HuH-7.5 (cell line): ENCODE measurements around the gene TUT4.

Experiments used
- DNase-seq: peaks from one replicate; pipeline ENCODE4 v3.0.0; 2011; ENCODE audit warnings: low spot score

Gene TUT4

DNA sequence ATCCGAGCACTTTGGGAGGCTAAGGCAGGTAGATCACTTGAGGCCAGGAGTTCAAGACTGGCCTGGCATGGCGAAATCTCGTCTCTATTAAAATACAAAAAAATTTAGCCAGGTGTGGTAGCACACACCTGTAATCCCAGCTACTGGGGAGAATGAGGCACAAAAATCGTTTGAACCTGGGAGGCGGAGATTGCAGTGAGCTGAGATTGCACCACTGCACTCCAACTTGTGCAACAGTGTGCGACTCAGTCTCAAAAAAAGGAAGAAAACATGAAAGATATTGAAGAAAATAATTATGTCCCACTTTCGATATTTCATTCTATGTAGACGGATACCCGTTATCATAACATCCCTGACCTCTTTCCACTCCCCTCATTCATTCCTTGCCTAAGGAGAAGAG, 19.2 kb downstream of the TUT4 start:
- DNase-seq: no peak

GRCh38 chr1:52532731-52533327, 20.1 kb downstream of the TUT4 start:
- no peak for DNase-seq

DNA sequence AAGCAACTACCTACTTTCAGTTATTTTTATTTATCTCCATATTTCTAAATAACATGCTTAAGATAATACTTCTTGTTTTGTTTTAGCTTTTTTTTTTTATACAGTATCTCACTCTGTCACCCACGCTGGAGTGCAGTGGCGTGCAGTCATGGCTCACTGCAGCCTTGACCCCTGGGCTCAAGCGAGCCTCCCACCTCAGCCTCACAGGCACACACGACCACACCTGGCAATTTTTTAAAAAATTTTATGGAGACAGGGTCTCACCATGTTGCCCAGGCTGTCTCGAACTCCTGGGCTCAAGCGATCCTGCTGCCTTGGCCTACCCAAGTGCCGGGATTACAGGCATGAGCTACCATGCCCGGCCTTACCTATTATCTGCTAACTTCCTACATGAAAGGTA, 20.6 kb downstream of the TUT4 start:
- DNase-seq: no peak

DNA sequence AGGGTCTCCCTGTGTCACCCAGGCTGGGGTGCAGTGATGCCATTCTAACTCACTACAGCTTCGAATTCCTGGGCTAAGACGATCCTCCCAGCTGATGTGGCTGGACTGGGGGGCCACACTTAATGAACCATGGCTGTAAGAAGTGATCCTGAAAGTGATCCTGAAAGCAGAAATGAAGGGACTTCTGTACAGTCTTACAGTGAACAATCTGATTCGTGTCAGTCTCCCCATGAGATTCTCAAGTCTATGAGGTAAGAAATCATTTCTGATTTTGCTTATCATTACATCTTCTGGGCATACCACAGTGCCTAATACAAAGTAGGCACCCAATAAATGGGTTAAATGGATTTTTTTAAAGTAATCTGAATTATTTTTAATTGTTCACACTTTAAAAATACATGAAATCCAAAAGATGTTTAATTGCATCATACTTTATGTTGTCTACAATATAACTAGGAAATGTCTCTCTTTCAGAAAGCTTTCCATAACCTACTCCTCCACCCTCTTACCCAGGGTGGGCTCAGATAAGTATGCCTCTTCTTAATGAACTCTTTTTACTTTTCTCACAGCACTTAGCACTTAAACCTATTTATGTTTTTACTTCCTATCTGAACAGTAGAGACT, 21.5 kb downstream of the TUT4 start:
- no peak for DNase-seq

DNA sequence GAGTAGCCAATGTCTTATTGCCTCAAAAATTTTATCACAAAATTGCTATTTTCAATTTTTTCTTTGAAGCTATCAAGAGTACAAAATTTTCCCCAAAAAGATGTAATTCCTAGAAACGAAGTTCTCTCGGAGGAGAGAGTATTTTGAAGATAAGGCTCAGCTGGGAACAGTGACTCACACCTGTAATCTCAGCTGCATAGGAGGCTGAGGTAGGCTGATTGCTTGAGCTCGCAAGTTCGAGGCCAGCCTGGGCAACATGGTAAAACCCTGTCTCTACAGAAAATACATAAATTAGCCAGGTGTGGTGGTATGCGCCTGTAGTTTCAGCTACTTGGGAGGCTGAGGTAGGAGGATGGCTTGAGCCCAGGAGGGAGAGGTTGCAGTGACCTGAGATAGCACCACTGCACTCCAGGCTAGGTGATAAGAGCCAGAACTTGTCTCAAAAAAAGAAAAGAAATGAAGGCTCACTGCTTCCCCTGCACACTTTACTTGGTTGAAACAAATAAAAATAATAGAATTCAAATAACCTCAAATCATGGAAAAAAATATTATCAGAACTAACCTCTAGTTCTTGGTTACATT, 22.2 kb downstream of the TUT4 start:
- DNase-seq: no peak

DNA sequence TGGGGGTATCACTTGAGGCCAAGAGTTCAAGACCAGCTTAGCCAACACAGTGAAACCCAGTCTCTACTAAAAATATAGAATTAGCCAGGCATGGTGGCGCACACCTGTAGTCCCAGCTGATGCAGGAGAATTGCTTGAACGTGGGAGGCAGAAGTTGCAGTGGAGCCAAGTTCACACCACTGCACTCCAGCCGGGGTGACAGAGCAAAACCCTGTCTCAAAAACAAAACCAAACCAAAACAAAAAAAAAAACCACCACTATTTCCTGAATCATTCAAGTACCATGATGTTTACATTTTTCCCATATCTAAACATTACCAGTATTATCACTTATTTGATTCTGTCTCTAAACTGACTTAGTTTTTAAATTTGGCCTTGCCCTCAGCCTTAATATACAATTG, 29.5 kb downstream of the TUT4 start:
- DNase-seq: no peak

DNA sequence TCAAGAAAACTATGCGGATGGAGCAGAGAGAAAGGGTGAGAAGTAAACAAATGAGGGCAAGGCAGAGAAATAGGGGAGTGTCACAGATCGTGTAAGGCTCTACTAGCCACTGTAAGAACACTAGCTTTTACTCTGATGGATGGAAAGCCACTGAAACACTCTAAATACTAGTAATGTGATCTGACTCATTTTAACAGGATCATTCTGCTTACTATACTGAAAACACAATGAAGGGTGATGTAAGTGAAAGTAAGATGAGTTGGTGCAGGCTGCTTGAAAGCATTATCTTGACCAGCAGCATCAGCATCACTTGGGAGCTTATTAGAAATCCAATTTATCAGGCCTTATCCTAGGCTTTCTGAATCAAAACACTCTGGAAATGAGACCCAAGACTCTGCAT, 32.7 kb downstream of the TUT4 start:
- no peak for DNase-seq

DNA sequence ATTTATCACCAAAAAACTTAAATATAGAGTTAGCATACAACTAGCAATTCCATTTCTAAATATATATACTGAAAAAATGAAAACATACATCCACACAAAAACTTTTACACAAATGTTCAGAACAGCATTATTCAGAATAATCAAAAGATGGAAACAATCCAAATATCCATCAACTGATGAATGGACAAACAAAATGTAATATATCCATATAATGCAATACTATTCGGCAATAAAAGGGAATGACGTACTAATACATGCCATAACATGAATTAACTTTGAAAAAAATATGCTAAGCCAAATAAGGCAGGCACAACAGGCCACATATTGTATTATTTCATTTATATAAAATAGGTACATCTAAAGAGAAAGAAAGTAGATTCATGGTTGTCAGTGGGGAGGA, 33.9 kb downstream of the TUT4 start:
- no peak for DNase-seq

GRCh38 chr1:52511851-52512615, 40.9 kb downstream of the TUT4 start:
- DNase-seq: no peak

- no peak for DNase-seq
These were observed 41.5 kb downstream of the TUT4 start for GRCh38 chr1:52511439-52511838.

- no peak for DNase-seq
These were observed 45.9 kb downstream of the TUT4 start for GRCh38 chr1:52506920-52507546.

GRCh38 chr1:52506349-52506748, 46.5 kb downstream of the TUT4 start:
- no peak for DNase-seq

- no peak for DNase-seq
These were observed 48.2 kb downstream of the TUT4 start for GRCh38 chr1:52504720-52505119.

DNA sequence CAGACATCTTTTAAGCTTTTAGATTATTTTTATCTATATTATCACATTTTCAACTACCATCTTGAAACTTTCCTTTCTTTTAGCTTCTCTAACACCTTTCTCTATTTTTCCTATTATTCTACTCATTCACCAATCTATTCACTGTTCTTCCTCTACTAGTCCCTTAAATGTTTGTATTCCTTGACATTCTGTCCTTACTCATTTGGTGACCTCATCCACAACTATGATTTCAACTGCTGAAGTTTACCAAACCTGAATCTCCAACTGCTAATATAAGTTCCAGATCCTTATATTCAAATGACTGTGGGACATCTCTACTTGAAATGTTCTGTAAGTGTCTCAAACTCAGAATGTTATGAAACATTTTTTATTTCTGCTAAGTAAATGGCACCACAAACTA, 49.2 kb downstream of the TUT4 start:
- DNase-seq: no peak

DNA sequence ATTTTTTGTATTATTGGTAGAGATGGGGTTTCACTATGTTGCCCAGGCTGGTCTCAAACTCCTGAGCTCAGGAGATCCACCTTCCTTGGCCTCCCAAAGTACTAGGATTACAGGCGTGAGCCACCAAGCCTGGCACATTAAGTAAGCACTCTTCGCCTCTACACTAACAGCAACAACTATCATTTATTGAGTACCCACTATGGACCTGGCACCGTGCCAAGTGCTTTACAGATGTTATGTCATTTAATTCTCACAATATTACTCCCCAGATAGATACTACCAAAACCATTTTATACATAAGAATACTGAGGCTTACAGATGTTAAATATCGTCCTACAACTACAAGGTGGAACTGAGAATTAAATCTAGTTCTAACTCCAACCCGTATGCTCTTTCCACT, 50.1 kb downstream of the TUT4 start:
- DNase-seq: no peak

GRCh38 chr1:52487632-52488031, 65.3 kb downstream of the TUT4 start:
- DNase-seq: no peak

GRCh38 chr1:52482326-52483004, 70.4 kb downstream of the TUT4 start:
- no peak for DNase-seq

GRCh38 chr1:52479076-52479475, 73.8 kb downstream of the TUT4 start:
- no peak for DNase-seq

- DNase-seq: no peak
These were observed 75.0 kb downstream of the TUT4 start for GRCh38 chr1:52477876-52478275.

DNA sequence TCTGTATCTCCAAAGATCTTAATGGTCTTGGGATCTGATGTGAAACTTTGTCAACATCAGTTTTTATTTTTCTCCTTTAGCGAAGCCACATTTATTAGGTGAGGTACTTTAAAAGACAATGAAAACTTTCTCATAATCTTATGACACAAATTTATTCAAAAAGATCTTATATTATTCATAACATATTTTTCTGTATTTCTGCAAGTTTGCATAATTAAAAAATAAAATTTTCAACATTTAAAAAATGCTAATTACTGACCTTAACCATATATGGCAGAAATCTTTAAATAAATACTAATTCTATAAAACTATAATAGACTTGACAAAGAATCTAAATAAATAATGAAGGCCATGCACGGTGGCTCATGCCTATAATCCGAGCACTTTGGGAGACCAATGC, 75.9 kb downstream of the TUT4 start:
- DNase-seq: no peak

DNA sequence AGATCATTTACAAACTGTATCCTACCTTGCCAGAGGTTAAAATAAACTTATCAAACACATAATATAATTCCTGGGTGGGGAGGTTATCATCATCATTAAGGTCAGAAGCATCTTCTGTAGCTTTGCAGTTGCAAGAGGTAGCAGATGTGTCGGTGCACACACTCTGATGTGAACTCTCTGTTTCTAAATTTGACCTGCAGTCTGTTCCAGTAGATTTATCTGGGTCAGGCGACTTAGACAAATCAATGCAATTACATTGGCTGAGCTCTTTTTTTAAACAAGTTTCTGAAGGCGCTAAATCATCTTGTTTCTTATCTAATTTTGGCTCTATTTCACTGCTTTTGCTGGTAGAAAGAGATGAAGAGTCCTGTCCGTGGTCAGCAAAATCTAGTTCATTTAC, 78.1 kb downstream of the TUT4 start:
- DNase-seq: no peak

GRCh38 chr1:52473039-52473438, 79.9 kb downstream of the TUT4 start:
- DNase-seq: no peak
